ENCODE data around the gene PNP. TPM values are rescaled to one million over a fixed set of nuclear protein-coding genes. Genes with fewer than 3 reads are reported as not detected.
"Not testable (repeated sequence)": the region's sequence is repeated elsewhere in the genome, so short reads cannot be mapped to it uniquely, and the experiment has no call there.

The PNP gene
- polyA plus RNA-seq, 3 donors, result 64.0 to 144 (median 82.3) TPM

- no peak for DNase-seq (ENCODE audit: extremely low read depth in 1 of 11, low read depth in 9 of 11, low spot score in 4 of 11)
Observed at GRCh38 chr14:20440882-20441281, 28.3 kb upstream of the PNP start.

GRCh38 chr14:20441461-20441860 is 27.7 kb upstream of the PNP start:
- no peak for DNase-seq (ENCODE audit: extremely low read depth in 1 of 11, low read depth in 9 of 11, low spot score in 4 of 11)

GRCh38 chr14:20443650-20444049 is 25.6 kb upstream of the PNP start:
- not testable (repeated sequence) for DNase-seq (ENCODE audit: extremely low read depth in 1 of 11, low read depth in 9 of 11, low spot score in 4 of 11)

- no peak for DNase-seq (ENCODE audit: extremely low read depth in 1 of 11, low read depth in 9 of 11, low spot score in 4 of 11)
Observed at GRCh38 chr14:20446889-20447288, 22.3 kb upstream of the PNP start.

GRCh38 chr14:20452831-20453230 is 16.4 kb upstream of the PNP start:
- DNase-seq (ENCODE audit: extremely low read depth in 1 of 11, low read depth in 9 of 11, low spot score in 4 of 11), result not testable (repeated sequence)

GRCh38 chr14:20454516-20455354 is 14.5 kb upstream of the PNP start, which contains the start of the genes APEX1 and OSGEP:
TSS of gene APEX1 (plus strand) at chr14:20455226. CDS start at chr14:20455646, 420 bp downstream.
TSS of gene OSGEP (minus strand) at chr14:20454812. CDS start at chr14:20454683, 129 bp downstream.
- peak; percentile 97 to 99 (median 99) for DNase-seq (ENCODE audit: extremely low read depth in 1 of 11, low read depth in 9 of 11, low spot score in 4 of 11)

- no peak for DNase-seq (ENCODE audit: extremely low read depth in 1 of 11, low read depth in 9 of 11, low spot score in 4 of 11)
Observed at GRCh38 chr14:20455355-20456300, 13.6 kb upstream of the PNP start.

GRCh38 chr14:20456971-20457370 is 12.2 kb upstream of the PNP start:
- no peak for DNase-seq (ENCODE audit: extremely low read depth in 1 of 11, low read depth in 9 of 11, low spot score in 4 of 11)

- no peak for DNase-seq (ENCODE audit: extremely low read depth in 1 of 11, low read depth in 9 of 11, low spot score in 4 of 11)
Observed at GRCh38 chr14:20458031-20458789, 11.0 kb upstream of the PNP start.

GRCh38 chr14:20460458-20461224 is 8.6 kb upstream of the PNP start:
- peak in 2 of 11 donors; percentile 9 for DNase-seq (ENCODE audit: extremely low read depth in 1 of 11, low read depth in 9 of 11, low spot score in 4 of 11)

- peak; percentile 96 to 100 (median 99) for DNase-seq (ENCODE audit: extremely low read depth in 1 of 11, low read depth in 9 of 11, low spot score in 4 of 11)
Observed at GRCh38 chr14:20461225-20462141, 7.7 kb upstream of the PNP start, which contains the start of gene PIP4P1. TSS of gene PIP4P1 (minus strand) at chr14:20461434. CDS start at chr14:20461325, 109 bp downstream.

GRCh38 chr14:20468764-20469241 is 403 bp upstream of the PNP start:
- DNase-seq (ENCODE audit: extremely low read depth in 1 of 11, low read depth in 9 of 11, low spot score in 4 of 11), result peak in 1 of 11 donors; percentile 7

GRCh38 chr14:20469890-20470602 is 840 bp downstream of the PNP start:
- DNase-seq (ENCODE audit: extremely low read depth in 1 of 11, low read depth in 9 of 11, low spot score in 4 of 11), result peak in 4 of 11 donors; percentile 14 to 21 (median 19)

GRCh38 chr14:20470603-20470901 is 1.3 kb downstream of the PNP start:
- no peak for DNase-seq (ENCODE audit: extremely low read depth in 1 of 11, low read depth in 9 of 11, low spot score in 4 of 11)

- no peak for DNase-seq (ENCODE audit: extremely low read depth in 1 of 11, low read depth in 9 of 11, low spot score in 4 of 11)
Observed at GRCh38 chr14:20472536-20473169, 3.4 kb downstream of the PNP start.

- DNase-seq (ENCODE audit: extremely low read depth in 1 of 11, low read depth in 9 of 11, low spot score in 4 of 11), result no peak
Observed at GRCh38 chr14:20476776-20477175, 7.6 kb downstream of the PNP start.
